ENCODE data around the gene PTK7.
"Not testable (repeated sequence)": the region's sequence is repeated elsewhere in the genome, so short reads cannot be mapped to it uniquely, and the experiment has no call there.

Gene PTK7

GRCh38 chr6:43088654-43089056, 12.5 kb downstream of the PTK7 start:
- no peak for DNase-seq

- no peak for DNase-seq
Measured at GRCh38 chr6:43089467-43089866, 13.4 kb downstream of the PTK7 start.

- no peak for DNase-seq
Measured at GRCh38 chr6:43089874-43090558, 13.9 kb downstream of the PTK7 start.

- no peak for DNase-seq
Measured at GRCh38 chr6:43090559-43090956, 14.4 kb downstream of the PTK7 start.

GRCh38 chr6:43091020-43091419, 14.9 kb downstream of the PTK7 start:
- DNase-seq: no peak

- no peak for DNase-seq
Measured at GRCh38 chr6:43091436-43091991, 15.4 kb downstream of the PTK7 start.

- no peak for DNase-seq
Measured at GRCh38 chr6:43092635-43093034, 16.5 kb downstream of the PTK7 start.

- no peak for DNase-seq
Measured at GRCh38 chr6:43093436-43094289, 17.5 kb downstream of the PTK7 start.

- no peak for DNase-seq
Measured at GRCh38 chr6:43095939-43096338, 19.8 kb downstream of the PTK7 start.

GRCh38 chr6:43096451-43097097, 20.5 kb downstream of the PTK7 start:
- no peak for DNase-seq

- no peak for DNase-seq
Measured at GRCh38 chr6:43097098-43097489, 21.0 kb downstream of the PTK7 start.

GRCh38 chr6:43097502-43097901, 21.4 kb downstream of the PTK7 start:
- no peak for DNase-seq

GRCh38 chr6:43101497-43101896, 25.4 kb downstream of the PTK7 start:
- no peak for DNase-seq

GRCh38 chr6:43103253-43103876, 27.3 kb downstream of the PTK7 start:
- no peak for DNase-seq

- DNase-seq: no peak
Measured at GRCh38 chr6:43105538-43106222, 29.6 kb downstream of the PTK7 start.

GRCh38 chr6:43107344-43108062, 31.4 kb downstream of the PTK7 start:
- DNase-seq: no peak

GRCh38 chr6:43113431-43114260, 37.5 kb downstream of the PTK7 start:
- DNase-seq: no peak

GRCh38 chr6:43115365-43115764, 39.3 kb downstream of the PTK7 start:
- no peak for DNase-seq

GRCh38 chr6:43117466-43117865, 41.4 kb downstream of the PTK7 start:
- not testable (repeated sequence) for DNase-seq

- DNase-seq: no peak
Measured at GRCh38 chr6:43119482-43119881, 43.4 kb downstream of the PTK7 start.
